GM21367 (cell line): ENCODE results near the gene PLPP7.
"Not testable (repeated sequence)": the region's sequence is repeated elsewhere in the genome, so short reads cannot be mapped to it uniquely, and the experiment has no call there.

ENCODE experiments used
- ATAC-seq: cut with Tn5 transposase; IDR thresholded peaks from one replicate; pipeline ENCODE4 v1.9.1; 2021; ENCODE audit not compliant: unreplicated experiment

Gene PLPP7

GRCh38 chr9:131324736-131325679, 35.5 kb downstream of the PLPP7 start:
- no peak for ATAC-seq

DNA sequence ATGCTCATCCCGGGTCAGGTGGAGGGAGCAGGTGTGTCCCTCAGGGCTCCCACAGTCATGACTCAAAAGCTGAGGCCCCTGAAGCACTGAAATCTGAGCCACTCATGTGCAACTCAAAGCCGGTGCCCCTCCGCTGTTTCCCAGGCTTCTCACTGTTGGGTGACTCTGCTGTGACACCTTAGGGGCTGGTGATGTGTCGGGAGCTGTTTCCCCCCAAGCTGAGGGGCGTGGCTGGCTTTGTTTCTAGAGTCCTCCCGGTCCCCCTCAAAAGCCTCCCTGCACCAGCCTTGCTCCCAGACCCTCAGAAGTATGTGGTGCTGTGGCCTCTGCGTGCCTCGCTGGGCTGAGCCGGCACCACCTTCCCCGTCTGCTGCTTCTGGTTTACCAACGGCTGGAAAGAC, 39.7 kb downstream of the PLPP7 start:
- ATAC-seq: no peak

DNA sequence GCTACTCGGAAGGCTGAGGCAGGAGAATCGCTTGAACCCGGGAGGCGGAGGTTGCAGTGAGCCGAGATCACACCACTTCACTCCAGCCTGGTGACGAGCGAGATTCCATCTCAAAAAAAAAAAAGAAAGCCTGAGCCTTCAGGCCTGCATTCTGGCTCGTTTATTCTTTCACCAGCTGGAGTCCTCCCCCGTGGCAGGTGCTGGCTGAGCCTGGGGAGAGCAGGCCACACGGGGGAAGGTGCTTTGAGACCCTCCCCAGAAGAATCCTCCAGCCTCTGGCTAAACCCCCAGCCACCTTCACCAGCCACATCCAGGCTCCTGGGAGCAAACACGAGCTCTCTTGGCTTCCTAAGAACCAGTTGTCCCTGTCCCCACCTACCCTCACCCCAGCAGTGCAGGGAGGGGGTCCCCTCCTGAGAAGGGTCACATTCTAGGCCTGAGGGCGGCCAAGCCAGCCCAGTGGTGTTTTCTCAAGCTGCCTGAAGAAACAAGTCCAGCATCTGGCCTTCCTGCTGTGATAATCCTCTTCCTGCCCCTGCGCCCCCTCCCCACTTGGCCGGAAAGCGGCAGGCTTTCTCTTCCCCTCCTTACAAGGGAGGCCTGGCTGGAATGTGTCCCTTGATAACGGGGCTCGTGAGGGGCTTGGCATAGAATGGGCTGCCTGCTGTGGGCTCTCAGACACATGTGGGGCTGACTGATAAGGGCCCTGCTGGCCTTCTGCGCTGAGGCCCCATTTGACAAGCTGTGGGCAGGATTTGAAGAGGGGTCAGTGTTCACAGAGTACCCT, 41.5 kb downstream of the PLPP7 start:
- no peak for ATAC-seq

- ATAC-seq: not testable (repeated sequence)
Observed at GRCh38 chr9:131331996-131332395, 42.5 kb downstream of the PLPP7 start.

- ATAC-seq: no peak
Observed at GRCh38 chr9:131333771-131334628, 44.5 kb downstream of the PLPP7 start.

DNA sequence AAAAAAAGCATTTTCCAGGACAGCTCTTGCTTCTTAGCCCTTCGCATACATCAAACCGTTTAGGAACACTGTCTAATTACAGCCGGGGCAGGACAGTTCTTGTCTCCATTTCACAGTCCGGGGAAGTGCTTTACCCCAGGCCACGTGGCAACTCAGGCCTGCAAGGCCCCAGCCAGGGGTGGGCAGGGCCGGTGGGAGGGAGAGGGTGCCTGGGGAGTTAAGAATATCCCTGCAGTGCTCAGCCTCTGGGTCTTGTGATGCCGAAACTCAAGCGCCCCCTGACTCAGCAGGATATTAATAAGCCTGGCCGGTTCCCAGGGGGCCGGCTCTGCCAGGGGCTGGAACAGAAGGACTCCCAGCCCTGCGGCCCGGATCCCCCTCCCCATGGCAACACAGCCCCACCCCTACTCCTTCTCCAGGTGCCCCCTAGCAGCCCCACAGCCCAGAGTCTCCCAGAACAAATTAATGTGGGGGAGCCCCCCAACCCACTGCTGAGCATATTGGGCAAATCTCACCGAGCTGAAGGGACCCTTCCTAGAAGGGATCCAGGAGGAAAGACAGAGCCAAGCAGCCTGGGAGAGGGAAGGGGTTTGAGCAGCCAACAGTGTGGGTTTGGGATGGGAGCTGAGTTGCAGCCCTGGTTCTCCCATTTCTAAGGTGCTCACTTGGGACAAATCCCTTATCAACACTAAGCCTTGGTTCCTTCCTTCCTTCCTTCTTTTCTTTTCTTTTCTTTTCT, 45.3 kb downstream of the PLPP7 start:
- no peak for ATAC-seq

GRCh38 chr9:131335368-131335755, 45.8 kb downstream of the PLPP7 start:
- no peak for ATAC-seq

- ATAC-seq: no peak
Observed at GRCh38 chr9:131337131-131337848, 47.8 kb downstream of the PLPP7 start.

DNA sequence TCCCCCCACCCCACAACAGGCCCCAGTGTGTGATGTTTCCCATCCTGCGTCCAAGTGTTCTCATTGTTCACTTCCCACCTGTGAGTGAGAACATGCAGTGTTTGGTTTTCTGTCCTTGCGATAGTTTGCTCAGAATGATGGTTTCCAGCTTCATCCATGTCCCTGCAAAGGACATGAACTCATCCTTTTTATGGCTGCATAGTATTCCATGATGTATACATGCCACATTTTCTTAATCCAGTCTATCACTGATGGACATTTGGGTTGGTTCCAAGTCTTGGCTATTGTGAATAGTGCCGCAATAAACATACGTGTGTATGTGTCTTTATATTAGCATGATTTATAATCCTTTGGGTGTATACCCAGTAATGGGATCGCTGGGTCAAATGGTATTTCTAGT, 49.7 kb downstream of the PLPP7 start:
- not testable (repeated sequence) for ATAC-seq

DNA sequence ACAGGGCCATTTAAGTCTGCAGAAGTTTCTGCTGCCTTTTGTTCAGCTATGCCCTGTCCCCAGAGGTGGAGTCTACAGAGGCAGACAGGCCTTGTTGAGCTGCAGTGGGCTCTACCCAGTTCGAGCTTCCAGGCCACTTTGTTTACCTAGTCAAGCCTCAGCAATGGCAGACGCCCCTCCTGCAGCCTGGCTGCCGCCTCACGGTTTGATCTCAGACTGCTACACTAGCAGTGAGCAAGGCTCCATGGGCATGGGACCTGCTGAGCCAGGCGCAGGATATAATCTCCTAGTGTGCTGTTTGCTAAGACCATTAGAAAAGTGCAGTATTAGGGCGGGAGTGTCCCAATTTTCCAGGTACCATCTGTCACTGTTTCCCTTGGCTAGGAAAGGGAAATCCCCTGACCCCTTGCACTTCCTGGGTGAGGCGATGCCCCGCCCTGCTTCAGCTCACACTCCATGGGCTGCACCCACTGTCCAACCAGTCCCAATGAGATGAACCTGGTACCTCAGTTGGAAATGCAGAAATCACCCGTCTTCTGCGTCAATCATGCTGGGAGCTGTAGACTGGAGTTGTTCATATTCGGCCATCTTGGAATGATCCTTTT, 55.5 kb downstream of the PLPP7 start:
- not testable (repeated sequence) for ATAC-seq

- no peak for ATAC-seq
Observed at GRCh38 chr9:131346559-131346958, 57.0 kb downstream of the PLPP7 start.

- ATAC-seq: no peak
Observed at GRCh38 chr9:131347376-131348020, 58.0 kb downstream of the PLPP7 start.

DNA sequence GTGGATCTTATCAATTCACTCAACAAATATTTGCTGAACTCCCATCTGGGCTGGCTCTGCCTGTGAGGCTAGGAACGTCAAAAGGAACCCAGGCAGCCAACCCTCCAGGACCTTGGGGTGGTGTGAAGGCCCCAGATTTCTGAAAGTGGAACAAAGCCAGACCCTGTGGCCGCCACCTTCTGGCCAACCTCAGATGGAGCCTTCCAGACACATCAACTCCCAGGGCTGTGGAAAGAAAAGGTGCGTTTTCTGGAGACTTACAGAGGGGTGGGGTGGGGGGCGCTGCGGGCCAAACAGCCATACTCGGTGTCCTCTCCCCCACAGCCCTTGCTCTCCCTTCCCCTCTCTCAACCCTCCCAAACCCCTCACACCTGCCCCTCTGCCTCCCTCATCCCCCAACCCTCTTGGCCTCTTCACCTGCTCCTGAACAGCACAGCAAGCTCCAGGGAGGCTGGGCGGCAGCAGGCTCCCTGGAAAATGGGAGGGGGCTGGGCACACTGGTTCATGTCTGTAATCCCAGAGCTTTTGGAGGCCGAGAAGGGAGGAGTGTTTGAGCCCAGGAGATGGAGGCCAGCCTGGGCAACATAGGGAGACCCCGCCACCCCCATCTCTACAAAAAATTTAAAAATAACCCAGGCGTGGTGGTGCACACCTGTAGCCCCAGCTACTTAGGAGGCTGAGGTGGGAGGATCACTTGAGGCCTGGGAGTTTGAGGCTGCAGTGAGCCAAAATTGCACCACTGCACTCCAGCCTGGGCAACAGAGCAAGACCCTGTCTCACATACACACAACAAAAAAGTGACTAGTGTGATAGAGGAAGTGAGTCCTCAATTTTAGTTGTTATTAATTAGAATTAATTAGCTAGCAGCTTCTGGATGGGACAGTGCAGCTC, 59.4 kb downstream of the PLPP7 start:
- ATAC-seq: no peak

- no peak for ATAC-seq
Observed at GRCh38 chr9:131349522-131349880, 60.0 kb downstream of the PLPP7 start.

DNA sequence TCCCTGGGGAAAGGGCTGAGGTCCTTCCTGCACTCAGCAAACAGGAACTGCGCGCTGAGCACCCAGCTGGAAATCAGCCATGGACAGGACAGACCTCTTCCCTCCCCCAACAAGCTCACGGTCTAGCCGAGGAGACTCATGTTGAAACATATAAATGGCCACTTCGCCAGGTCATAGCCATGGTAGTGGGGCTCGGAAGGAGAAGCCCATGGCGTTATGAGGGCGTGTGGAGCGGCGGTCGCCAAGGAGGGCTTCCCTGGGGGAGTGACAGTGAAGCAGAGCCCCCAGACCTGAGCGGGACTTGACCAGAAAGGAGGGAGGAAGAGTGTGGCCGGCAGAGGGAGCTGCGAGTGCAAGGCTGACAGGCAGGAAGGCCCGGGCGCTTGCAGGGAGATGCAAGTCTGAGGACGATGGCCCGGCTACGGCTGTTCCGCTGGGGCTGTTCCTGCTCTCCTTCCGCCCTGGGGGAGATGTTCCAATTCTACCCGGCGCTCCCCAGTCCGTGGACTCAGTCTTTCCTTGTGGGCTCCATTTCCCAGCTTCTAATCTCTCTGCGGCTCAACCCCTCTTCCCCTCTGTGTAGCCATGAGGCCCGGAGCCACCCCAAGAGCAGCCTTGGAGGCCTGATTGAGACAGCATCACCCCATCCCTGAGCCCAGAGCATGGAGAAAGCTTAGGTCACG, 60.5 kb downstream of the PLPP7 start:
- no peak for ATAC-seq

DNA sequence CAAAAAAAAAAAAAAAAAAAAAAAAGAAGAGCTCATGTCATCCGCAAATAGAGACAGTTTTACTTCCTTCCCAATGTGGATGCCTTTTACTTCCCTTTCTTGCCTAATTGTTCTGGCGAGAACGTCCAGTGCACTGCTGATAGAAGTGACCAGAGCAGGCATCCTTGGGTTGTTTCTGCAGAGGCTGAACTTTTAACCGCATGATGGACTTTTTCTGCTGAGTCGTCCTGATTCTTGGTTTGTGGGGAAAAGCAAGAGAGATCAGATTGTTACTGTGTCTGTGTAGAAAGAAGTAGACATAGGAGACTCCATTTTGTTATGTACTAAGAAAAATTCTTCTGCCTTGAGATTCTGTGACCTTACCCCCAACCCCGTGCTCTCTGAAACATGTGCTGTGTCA, 67.0 kb downstream of the PLPP7 start:
- not testable (repeated sequence) for ATAC-seq

- no peak for ATAC-seq
Observed at GRCh38 chr9:131358556-131358955, 69.0 kb downstream of the PLPP7 start.
